ENCODE results near the gene JAZF1.

DNA sequence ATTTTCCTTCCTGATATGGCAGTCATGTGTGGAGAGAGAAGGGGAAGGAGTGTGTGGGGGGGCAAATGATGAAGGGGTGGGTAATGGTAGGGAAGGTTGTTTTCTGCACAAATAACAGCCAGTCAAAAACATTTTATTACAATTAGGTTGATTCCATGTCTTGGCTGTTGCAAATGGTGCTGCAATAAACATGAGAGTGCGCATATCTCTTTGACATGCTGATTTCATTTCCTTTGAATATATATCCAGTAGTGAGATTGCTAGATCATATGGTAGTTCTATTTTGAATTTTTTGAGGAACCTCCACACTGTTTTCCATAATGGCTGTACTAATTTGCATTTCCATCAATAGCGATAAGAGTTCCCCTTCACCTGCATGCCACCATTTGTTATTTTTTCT, 10.6 kb upstream of the JAZF1 start:
- TF ChIP-seq, protein P1, sequence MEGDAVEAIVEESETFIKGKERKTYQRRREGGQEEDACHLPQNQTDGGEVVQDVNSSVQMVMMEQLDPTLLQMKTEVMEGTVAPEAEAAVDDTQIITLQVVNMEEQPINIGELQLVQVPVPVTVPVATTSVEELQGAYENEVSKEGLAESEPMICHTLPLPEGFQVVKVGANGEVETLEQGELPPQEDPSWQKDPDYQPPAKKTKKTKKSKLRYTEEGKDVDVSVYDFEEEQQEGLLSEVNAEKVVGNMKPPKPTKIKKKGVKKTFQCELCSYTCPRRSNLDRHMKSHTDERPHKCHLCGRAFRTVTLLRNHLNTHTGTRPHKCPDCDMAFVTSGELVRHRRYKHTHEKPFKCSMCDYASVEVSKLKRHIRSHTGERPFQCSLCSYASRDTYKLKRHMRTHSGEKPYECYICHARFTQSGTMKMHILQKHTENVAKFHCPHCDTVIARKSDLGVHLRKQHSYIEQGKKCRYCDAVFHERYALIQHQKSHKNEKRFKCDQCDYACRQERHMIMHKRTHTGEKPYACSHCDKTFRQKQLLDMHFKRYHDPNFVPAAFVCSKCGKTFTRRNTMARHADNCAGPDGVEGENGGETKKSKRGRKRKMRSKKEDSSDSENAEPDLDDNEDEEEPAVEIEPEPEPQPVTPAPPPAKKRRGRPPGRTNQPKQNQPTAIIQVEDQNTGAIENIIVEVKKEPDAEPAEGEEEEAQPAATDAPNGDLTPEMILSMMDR (conservative IDR thresholded peaks at IDR 0.05; ENCODE audit: low read depth, low read length), result no peak
- no peak for TF ChIP-seq RAD21 (IDR thresholded peaks at IDR 0.05; ENCODE audit: low read length)

All from IMR-90 (cell line).